Measurements from ENCODE around the gene RAB4A.

- TF ChIP-seq CTCF (IDR thresholded peaks at IDR 0.05; ENCODE audit: low read depth, low read length) (no peak), EZH2phosphoT487 (IDR thresholded peaks at IDR 0.05; ENCODE audit: low read depth) (no peak)
Observed at GRCh38 chr1:229334269-229334668, 63.4 kb downstream of the RAB4A start.
